A549 (cell line): ENCODE results near the gene ADGRF5. TPM values are rescaled to one million over a fixed set of nuclear protein-coding genes. Genes with fewer than 3 reads are reported as not detected.

ENCODE experiments used
- ATAC-seq, 2 experiments: fragments of 200-7000 bp in 1 of 2; fragments of >200 bp in 1 of 2; cut with Nextera tagmentation in 1 of 2; cut with Tn5 transposase in 1 of 2; 3 replicates each; pipeline versions ENCODE4 v1.8.0 to v1.9.1; 2018 to 2020; ENCODE audit warnings: mild to moderate bottlenecking in 1 of 2, moderate library complexity in 1 of 2
- CTCF ChIA-PET: fragments of 300-600 bp; sonication (Branson Sonifier 250); formaldehyde crosslinking; extraction: SDS; loops from one replicate; lab custom pipeline; 2021; ENCODE audit warnings: antibody characterized with exemption, inconsistent platforms; lab: Yijun Ruan, JAX
- POLR2A ChIA-PET: fragments of 350-600 bp; formaldehyde crosslinking; extraction: SDS; loops from one replicate; lab custom pipeline; 2021; ENCODE audit warnings: antibody characterized with exemption, inconsistent platforms; lab: Yijun Ruan, JAX
- DNase-seq, 2 experiments: peaks; one replicate each; pipeline versions ENCODE4 v3.0.0 to v3.0.0-alpha.2; 2011 to 2016; ENCODE audit warnings: low read depth in 1 of 2, low spot score in 1 of 2
- FAIRE-seq: peaks from 2 replicates; lab custom pipeline; 2011; peaks lifted over from hg19 to GRCh38; lab: Jason Lieb, UNC
- H3K27ac ChIP-seq, 2 experiments: fragments of >200 bp; sonication (Bioruptor Twin); formaldehyde crosslinking; 3 replicates each; pipeline ENCODE4 v1.5.1; 2016 to 2017
- H3K4me1 ChIP-seq: fragments of >200 bp; sonication (Bioruptor Twin); formaldehyde crosslinking; 3 replicates; pipeline ENCODE4 v1.6.1; 2016
- H3K4me2 ChIP-seq: fragments of >200 bp; sonication (Bioruptor Twin); formaldehyde crosslinking; 3 replicates; pipeline ENCODE4 v1.6.1; 2016
- H3K4me3 ChIP-seq: fragments of >200 bp; sonication (Bioruptor Twin); formaldehyde crosslinking; 3 replicates; pipeline ENCODE4 v1.5.1; 2016
- H3K9me3 ChIP-seq: fragments of >200 bp; sonication (Bioruptor Twin); formaldehyde crosslinking; 3 replicates; pipeline ENCODE4 v1.6.1; 2016
- CEBPB ChIP-seq, 2 experiments: fragments of >200 bp in 1 of 2; sonication (Bioruptor Twin) in 1 of 2; formaldehyde crosslinking in 1 of 2; IDR thresholded peaks; 2 replicates each; pipeline ENCODE4 v1.6.1; 2012 to 2016
- E2F6 ChIP-seq: IDR thresholded peaks from 2 replicates; pipeline ENCODE4 v1.6.1; 2012; ENCODE audit warnings: low read depth, borderline replicate concordance
- EHF ChIP-seq: fragments of 250-450 bp; sonication (Bioruptor Pico); IDR thresholded peaks from 2 replicates; pipeline ENCODE4 v1.5.0; 2020; ENCODE audit warnings: mild to moderate bottlenecking
- EHMT2 ChIP-seq: fragments of 200-600 bp; sonication (generic); IDR thresholded peaks from 2 replicates; pipeline ENCODE4 v1.6.1; 2016; ENCODE audit warnings: antibody characterized with exemption, low read depth, mild to moderate bottlenecking, moderate library complexity
- ELK1 ChIP-seq: fragments of 150-350 bp; IDR thresholded peaks from 2 replicates; pipeline ENCODE4 v1.6.1; 2014; ENCODE audit warnings: low read depth, mild to moderate bottlenecking, low read length
- ESRRA ChIP-seq: fragments of 150-350 bp; IDR thresholded peaks from 2 replicates; pipeline ENCODE4 v1.6.1; 2014; ENCODE audit warnings: mild to moderate bottlenecking, low read length, borderline replicate concordance
- FOXS1 ChIP-seq: fragments of 250-450 bp; sonication (Bioruptor Pico); IDR thresholded peaks from 2 replicates; pipeline ENCODE4 v1.5.0; 2020; ENCODE audit warnings: mild to moderate bottlenecking, moderate library complexity
- GATA3 ChIP-seq: IDR thresholded peaks from 2 replicates; pipeline ENCODE4 v1.6.1; 2012; ENCODE audit warnings: borderline replicate concordance
- HES2 ChIP-seq: fragments of >200 bp; sonication (Bioruptor Twin); formaldehyde crosslinking; IDR thresholded peaks from 2 replicates; pipeline ENCODE4 v1.6.1; 2016
- HEYL ChIP-seq: fragments of 250-450 bp; sonication (Bioruptor Pico); IDR thresholded peaks from 2 replicates; pipeline ENCODE4 v1.8.0; 2021; ENCODE audit warnings: mild to moderate bottlenecking, moderate library complexity
- HOXA7 ChIP-seq: fragments of 250-450 bp; sonication (Bioruptor Pico); IDR thresholded peaks from 2 replicates; pipeline ENCODE4 v1.5.0; 2020; ENCODE audit warnings: mild to moderate bottlenecking, moderate library complexity
- HOXB13 ChIP-seq: fragments of 250-450 bp; sonication (Bioruptor Pico); IDR thresholded peaks from 2 replicates; pipeline ENCODE4 v1.5.0; 2020; ENCODE audit warnings: low read depth, mild to moderate bottlenecking, moderate library complexity
- HOXB5 ChIP-seq: fragments of 250-450 bp; sonication (Bioruptor Pico); IDR thresholded peaks from 2 replicates; pipeline ENCODE4 v1.5.0; 2020; ENCODE audit warnings: mild to moderate bottlenecking, moderate library complexity
- JUN ChIP-seq, 2 experiments: fragments of >200 bp; sonication (Bioruptor Twin); formaldehyde crosslinking; IDR thresholded peaks; 2 replicates in 1 of 2; 3 replicates in 1 of 2; pipeline ENCODE4 v1.6.1; 2016 to 2017
- KDM1A ChIP-seq: fragments of 200-600 bp; sonication (generic); IDR thresholded peaks from 2 replicates; pipeline ENCODE4 v1.6.1; 2016; ENCODE audit warnings: low read depth, mild to moderate bottlenecking
- PBX3 ChIP-seq: IDR thresholded peaks from 2 replicates; pipeline ENCODE4 v1.6.1; 2012
- POLR2AphosphoS2 ChIP-seq: conservative IDR thresholded peaks from 2 replicates; pipeline ENCODE4 v1.6.1; 2012; ENCODE audit warnings: low read length, improper control_type of control experiment, inconsistent platforms
- RARB ChIP-seq: fragments of 250-450 bp; sonication (Bioruptor Pico); IDR thresholded peaks from 2 replicates; pipeline ENCODE4 v1.8.0; 2021; ENCODE audit warnings: mild to moderate bottlenecking, moderate library complexity
- RCOR1 ChIP-seq: fragments of 150-350 bp; IDR thresholded peaks from 2 replicates; pipeline ENCODE4 v1.6.1; 2014; ENCODE audit warnings: antibody characterized with exemption, low read length, low read depth
- REST ChIP-seq: fragments of 200-600 bp; sonication (generic); IDR thresholded peaks from 2 replicates; pipeline ENCODE4 v1.6.1; 2016; ENCODE audit warnings: antibody characterized with exemption, mild to moderate bottlenecking, moderate library complexity
- RFX5 ChIP-seq: fragments of 450-650 bp; IDR thresholded peaks from 2 replicates; pipeline ENCODE4 v1.7.1; 2014; ENCODE audit warnings: antibody characterized with exemption, mild to moderate bottlenecking, moderate library complexity
- SMC3 ChIP-seq: fragments of >200 bp; sonication (Bioruptor Twin); formaldehyde crosslinking; IDR thresholded peaks from 3 replicates; pipeline ENCODE4 v1.6.1; 2018; ENCODE audit warnings: inconsistent platforms
- USF2 ChIP-seq: fragments of 450-650 bp; IDR thresholded peaks from 2 replicates; pipeline ENCODE4 v1.6.1; 2014; ENCODE audit warnings: antibody characterized with exemption
- ZNF302 ChIP-seq: fragments of 250-450 bp; sonication (Bioruptor Pico); IDR thresholded peaks from 2 replicates; pipeline ENCODE4 v1.9.0; 2021; ENCODE audit warnings: inconsistent platforms, mild to moderate bottlenecking, moderate library complexity
- WGBS: methylation state at CpG from one replicate; pipeline ENCODE4 v1.1.6; 2017; ENCODE audit errors: missing lambda C conversion rate; 5-methylcytosine and 5-hydroxymethylcytosine counted together
- polyA plus RNA-seq, 4 experiments: library from polyadenylated mRNA; depleted of rRNA in 3 of 4; stranded (reverse); fragments of >200 nt; fragmentation: RNase III in 1 of 4; extraction: RNeasy Plus Mini Kit Qiagen cat#74134 plus additional on column Dnase treatment in 1 of 4; gene quantifications; 2 replicates in 3 of 4; 3 replicates in 1 of 4; pipeline ENCODE4 v1.2.3, GENCODE V29; 2011 to 2017

ADGRF5 gene
- polyA plus RNA-seq, 2 of the 4 experiments (the other 2 are of a cell fraction), result not detected

GRCh38 chr6:46865221-46865620, 56.5 kb downstream of the ADGRF5 start:
- no peaks in the 10 kb centered on the region for H3K4me1 ChIP-seq
- DNase-seq, result no peak
- H3K27ac ChIP-seq, result no peak overlapping the region
- H3K4me3 ChIP-seq, result no peak overlapping the region
- FAIRE-seq, result no peak
- ChIA-PET POLR2A (no interaction called here), CTCF (interaction anchor here (1.6 to 2.1 kb wide), 2 partner anchors 9 to 16 kb away, joined by 6 to 7 read pairs; no protein-coding TSS in a partner anchor)
- no peaks in the 10 kb centered on the region for H3K9me3 ChIP-seq
- 62% methylated on average over 2 of the region's 2 CpGs for WGBS
- TF ChIP-seq CEBPB (IDR thresholded peaks at IDR 0.05) (no peak), HOXB13 (CRISPR knock-in tag) (no peak), HOXB5 (CRISPR knock-in tag) (no peak), RFX5 (no peak), HOXA7 (CRISPR knock-in tag) (no peak), RCOR1 (no peak), USF2 (no peak), ESRRA (no peak), ELK1 (no peak)
- no peak overlapping the region for H3K4me2 ChIP-seq
- no peak for ATAC-seq

- FAIRE-seq (no peak), DNase-seq (no peak), ATAC-seq (no peak)
- Histone ChIP-seq H3K4me2 (no peak overlapping the region), H3K27ac (no peak overlapping the region), H3K9me3 (no peaks in the 10 kb centered on the region), H3K4me3 (no peak overlapping the region), H3K4me1 (no peaks in the 10 kb centered on the region)
- ChIA-PET CTCF (interaction anchor here (0.6 to 1.6 kb wide), 2 partner anchors 8 to 167 kb away, joined by 3 to 6 read pairs; no protein-coding TSS in a partner anchor), POLR2A (no interaction called here)
- WGBS, result 54% methylated on average over 3 of the region's 3 CpGs
- TF ChIP-seq GATA3 (no peak), JUN (IDR thresholded peaks at IDR 0.05) (no peak), CEBPB (IDR thresholded peaks at IDR 0.05) (no peak), REST (no peak), EHF (CRISPR knock-in tag) (no peak), E2F6 (no peak), KDM1A (no peak), HOXB13 (CRISPR knock-in tag) (no peak), SMC3 (no peak), HEYL (CRISPR knock-in tag) (no peak), RARB (CRISPR knock-in tag) (no peak), ZNF302 (no peak), FOXS1 (CRISPR knock-in tag) (no peak), HES2 (no peak), PBX3 (no peak), EHMT2 (no peak), POLR2AphosphoS2 (no peak)
These were observed 57.9 kb downstream of the ADGRF5 start for GRCh38 chr6:46863791-46864190.
